Mammary epithelial cell (primary cell): ENCODE measurements around the gene EPHA10.

Experiments
- CTCF ChIP-seq, 2 donors: IDR thresholded peaks in 1 of 2; conservative IDR thresholded peaks in 1 of 2; 2 replicates each; pipeline ENCODE4 v1.5.1; 2011 to 2012; ENCODE audit warnings: inconsistent platforms in 2 of 2, low read length in 2 of 2, mild to moderate bottlenecking in 2 of 2, control low read depth in 1 of 2, low read depth in 1 of 2; ENCODE audit not compliant: insufficient read depth in 1 of 2; ENCODE audit errors: extremely low read depth in 1 of 2
- EZH2 ChIP-seq: IDR thresholded peaks from 2 replicates; pipeline ENCODE4 v1.6.1; 2012; ENCODE audit warnings: low read length, inconsistent platforms, borderline replicate concordance

- TF ChIP-seq CTCF (conservative IDR thresholded peaks at IDR 0.05 in 1 of 2, IDR thresholded peaks at IDR 0.05 in 1 of 2; ENCODE audit: extremely low read depth in 1 of 2, insufficient read depth in 1 of 2, low read depth in 1 of 2, low read length in 2 of 2) (no peak), EZH2 (no peak)
These were observed 29.0 kb upstream of the EPHA10 start, which contains the start of gene MANEAL for GRCh38 chr1:37793773-37794371.
